NCI-H1436 treated with DMSO at 0.1 percent for 48 hours (cell line): ENCODE data around the gene PTPN9.
A peak's percentile ranks its signal among the peaks of the same experiment; 100 is the strongest.
"Not testable (repeated sequence)": the region's sequence is repeated elsewhere in the genome, so short reads cannot be mapped to it uniquely, and the experiment has no call there.

ENCODE experiments used
- DNase-seq: peaks from one replicate; lab custom pipeline; 2025; lab: John Stamatoyannopoulos, UW

The PTPN9 gene

GRCh38 chr15:75530169-75530568, 48.9 kb downstream of the PTPN9 start:
- DNase-seq, result no peak

GRCh38 chr15:75525756-75526155, 53.4 kb downstream of the PTPN9 start:
- DNase-seq, result not testable (repeated sequence)

- DNase-seq, result no peak
Observed at GRCh38 chr15:75523011-75523410, 56.1 kb downstream of the PTPN9 start.

- no peak for DNase-seq
Observed at GRCh38 chr15:75517233-75517632, 61.9 kb downstream of the PTPN9 start.

- no peak for DNase-seq
Observed at GRCh38 chr15:75508840-75509532, 70.1 kb downstream of the PTPN9 start.

- no peak for DNase-seq
Observed at GRCh38 chr15:75502360-75502759, 76.8 kb downstream of the PTPN9 start.

GRCh38 chr15:75493732-75494131, 85.4 kb downstream of the PTPN9 start:
- no peak for DNase-seq

GRCh38 chr15:75483961-75484360, 95.2 kb downstream of the PTPN9 start:
- no peak for DNase-seq

- DNase-seq, result not testable (repeated sequence)
Observed at GRCh38 chr15:75483556-75483955, 95.6 kb downstream of the PTPN9 start.

GRCh38 chr15:75483106-75483505, 96.0 kb downstream of the PTPN9 start:
- DNase-seq, result no peak

- DNase-seq, result not testable (repeated sequence)
Observed at GRCh38 chr15:75480463-75480862, 98.7 kb downstream of the PTPN9 start.

GRCh38 chr15:75479670-75480069, 99.4 kb downstream of the PTPN9 start:
- DNase-seq, result no peak

- not testable (repeated sequence) for DNase-seq
Observed at GRCh38 chr15:75477094-75477493, 102.0 kb downstream of the PTPN9 start.

GRCh38 chr15:75468913-75469598, 110.1 kb downstream of the PTPN9 start:
- no peak for DNase-seq

- no peak for DNase-seq
Observed at GRCh38 chr15:75460646-75461045, 118.5 kb downstream of the PTPN9 start.

GRCh38 chr15:75459581-75459980, 119.5 kb downstream of the PTPN9 start:
- no peak for DNase-seq

GRCh38 chr15:75456710-75457109, 122.4 kb downstream of the PTPN9 start:
- no peak for DNase-seq

- DNase-seq, result no peak
Observed at GRCh38 chr15:75455982-75456531, 123.1 kb downstream of the PTPN9 start.

- no peak for DNase-seq
Observed at GRCh38 chr15:75455424-75455981, 123.6 kb downstream of the PTPN9 start.

GRCh38 chr15:75454471-75455378, 124.4 kb downstream of the PTPN9 start:
- DNase-seq, result no peak

- DNase-seq, result peak; percentile 97
Observed at GRCh38 chr15:75453703-75454470, 125.2 kb downstream of the PTPN9 start.
